Fibroblast of lung (primary cell): ENCODE results near the gene IFT81. TPM values are rescaled to one million over a fixed set of nuclear protein-coding genes. Genes with fewer than 3 reads are reported as not detected.

Experiments
- DNase-seq, 2 donors: peaks; one replicate each; pipeline versions ENCODE4 v3.0.0 to v3.0.0-alpha.2; 2010; ENCODE audit warnings: low read depth in 2 of 2
- H2AFZ ChIP-seq: 2 replicates; pipeline ENCODE4 v1.5.1; 2012; ENCODE audit warnings: low read length, control low read depth, inconsistent platforms
- H3K27ac ChIP-seq: 2 replicates; pipeline ENCODE4 v1.5.1; 2011; ENCODE audit warnings: low read length, control low read depth; ENCODE audit not compliant: insufficient read depth
- H3K27me3 ChIP-seq: 2 replicates; pipeline ENCODE4 v1.5.1; 2011; ENCODE audit warnings: mild to moderate bottlenecking, low read length; ENCODE audit not compliant: control insufficient read depth, insufficient read depth
- H3K36me3 ChIP-seq: 2 replicates; pipeline ENCODE4 v1.5.1; 2011; ENCODE audit warnings: low read length; ENCODE audit not compliant: control insufficient read depth, insufficient read depth
- H3K4me1 ChIP-seq: 2 replicates; pipeline ENCODE4 v1.5.1; 2011; ENCODE audit warnings: low read length; ENCODE audit not compliant: control insufficient read depth, insufficient read depth; ENCODE audit errors: extremely low read depth
- H3K4me2 ChIP-seq: 2 replicates; pipeline ENCODE4 v1.5.1; 2011; ENCODE audit warnings: low read length, control low read depth; ENCODE audit not compliant: insufficient read depth; ENCODE audit errors: extremely low read depth
- H3K4me3 ChIP-seq, 4 experiments: fragments of 200-600 bp in 1 of 4; sonication (generic) in 1 of 4; replicated peaks in 1 of 4; 2 replicates each; pipeline ENCODE4 v1.5.1; 2011 to 2016; ENCODE audit warnings: low read length in 4 of 4, low read depth in 3 of 4, mild to moderate bottlenecking in 3 of 4, control low read depth in 2 of 4, inconsistent platforms in 1 of 4, mixed read lengths in 1 of 4; ENCODE audit not compliant: insufficient read depth in 1 of 4; ENCODE audit errors: control extremely low read depth in 1 of 4
- H3K79me2 ChIP-seq: 2 replicates; pipeline ENCODE4 v1.5.1; 2012; ENCODE audit warnings: mild to moderate bottlenecking, low read length, inconsistent platforms; ENCODE audit not compliant: control insufficient read depth, insufficient read depth
- H3K9ac ChIP-seq: 2 replicates; pipeline ENCODE4 v1.5.1; 2011; ENCODE audit warnings: mild to moderate bottlenecking, low read length, control low read depth; ENCODE audit not compliant: insufficient read depth
- H3K9me3 ChIP-seq: 2 replicates; pipeline ENCODE4 v1.5.1; 2012; ENCODE audit warnings: low read depth, low read length; ENCODE audit not compliant: control insufficient read depth, insufficient read depth
- H4K20me1 ChIP-seq: 2 replicates; pipeline ENCODE4 v1.5.1; 2011; ENCODE audit warnings: low read length; ENCODE audit not compliant: control insufficient read depth, insufficient read depth; ENCODE audit errors: extremely low read depth
- EZH2 ChIP-seq: IDR thresholded peaks from 2 replicates; pipeline ENCODE4 v1.5.1; 2012; ENCODE audit warnings: low read length, control low read depth, mild to moderate bottlenecking; ENCODE audit errors: missing control alignments
- polyA plus RNA-seq, 2 donors: library from polyadenylated mRNA; depleted of rRNA in 1 of 2; stranded (reverse) in 1 of 2; unstranded in 1 of 2; fragments of >200 nt; gene quantifications; 2 replicates each; pipeline ENCODE4 v1.2.1, GENCODE V29; 2011 to 2012; ENCODE audit warnings: missing spikeins in 1 of 2
- total RNA-seq: library from RNA; depleted of rRNA; stranded (reverse); fragments of >200 nt; gene quantifications from 2 replicates; pipeline ENCODE4 v1.2.1, GENCODE V29; 2014
- TF ChIP-seq, protein P1 (sequence below), 2 donors: IDR thresholded peaks in 1 of 2; conservative IDR thresholded peaks in 1 of 2; 1 replicate in 1 of 2; 2 replicates in 1 of 2; pipeline ENCODE4 v1.5.1; 2011 to 2012; ENCODE audit warnings: low read length in 2 of 2, control low read depth in 1 of 2, inconsistent platforms in 1 of 2, low read depth in 1 of 2, mild to moderate bottlenecking in 1 of 2

IFT81 gene
- total and polyA plus RNA-seq, 2 donors (not counting 1 experiment from before 2014, with no cell fraction given), result 17.7 to 23.6 TPM

DNA sequence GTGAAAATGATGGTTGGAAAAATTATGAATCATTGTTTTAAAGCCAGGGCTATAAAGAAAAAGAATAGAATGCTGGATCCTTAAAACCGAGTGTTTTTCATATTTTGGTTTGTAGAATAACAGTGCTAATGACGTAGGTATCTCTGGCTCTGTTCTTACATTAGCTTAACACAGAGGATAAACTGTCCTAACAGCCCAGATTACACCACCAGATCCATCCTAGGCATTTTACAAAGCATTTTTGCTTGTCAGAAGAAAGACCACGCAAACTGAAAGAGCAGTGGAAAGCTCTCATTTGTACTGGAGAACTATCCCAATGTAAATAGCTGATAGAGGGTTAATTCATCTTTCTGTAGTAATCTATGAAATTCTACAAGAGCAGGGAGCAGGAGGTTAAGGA lies 13.6 kb downstream of the IFT81 start:
- H3K79me2 ChIP-seq, result no peaks in the 10 kb centered on the region
- no peaks in the 10 kb centered on the region for H3K36me3 ChIP-seq
- no peaks in the 10 kb centered on the region for H3K9me3 ChIP-seq
- no peak for TF ChIP-seq EZH2
- no peak overlapping the region for H3K9ac ChIP-seq
- H3K27ac ChIP-seq, result no peak overlapping the region
- H3K27me3 ChIP-seq, result no peaks in the 10 kb centered on the region
- no peak overlapping the region for H3K4me2 ChIP-seq
- no peak overlapping the region for H3K4me3 ChIP-seq
- no peak overlapping the region for H2AFZ ChIP-seq
- DNase-seq, result no peak
- H4K20me1 ChIP-seq, result no peaks in the 10 kb centered on the region
- no peaks in the 10 kb centered on the region for H3K4me1 ChIP-seq

DNA sequence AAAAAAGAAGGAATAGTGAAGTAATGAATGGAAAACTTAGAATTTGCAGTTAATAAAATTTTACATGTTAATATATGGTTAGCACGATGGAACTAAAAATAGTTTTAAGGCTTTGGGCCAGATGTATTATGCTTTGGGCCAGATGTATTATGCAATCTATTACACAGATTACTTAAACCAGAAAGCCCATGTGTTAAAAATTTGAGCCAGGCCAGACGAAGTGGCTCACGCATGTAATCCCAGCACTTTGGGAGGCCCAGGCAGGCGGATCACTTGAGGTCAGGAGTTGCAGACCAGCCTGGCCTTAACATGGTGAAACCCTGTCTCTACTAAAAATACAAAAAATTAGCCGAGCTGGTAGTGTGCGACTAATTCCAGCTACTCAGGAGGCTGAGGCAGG lies 17.2 kb downstream of the IFT81 start:
- H3K36me3 ChIP-seq, result no peaks in the 10 kb centered on the region
- no peaks in the 10 kb centered on the region for H3K79me2 ChIP-seq
- H3K27me3 ChIP-seq, result no peaks in the 10 kb centered on the region
- peak; percentile 14 to 94 for DNase-seq
- H3K9ac ChIP-seq, result no peak overlapping the region
- no peaks in the 10 kb centered on the region for H4K20me1 ChIP-seq
- no peak overlapping the region for H3K4me3 ChIP-seq
- no peaks in the 10 kb centered on the region for H3K4me1 ChIP-seq
- H3K9me3 ChIP-seq, result no peaks in the 10 kb centered on the region
- no peak overlapping the region for H3K27ac ChIP-seq
- TF ChIP-seq, protein P1, sequence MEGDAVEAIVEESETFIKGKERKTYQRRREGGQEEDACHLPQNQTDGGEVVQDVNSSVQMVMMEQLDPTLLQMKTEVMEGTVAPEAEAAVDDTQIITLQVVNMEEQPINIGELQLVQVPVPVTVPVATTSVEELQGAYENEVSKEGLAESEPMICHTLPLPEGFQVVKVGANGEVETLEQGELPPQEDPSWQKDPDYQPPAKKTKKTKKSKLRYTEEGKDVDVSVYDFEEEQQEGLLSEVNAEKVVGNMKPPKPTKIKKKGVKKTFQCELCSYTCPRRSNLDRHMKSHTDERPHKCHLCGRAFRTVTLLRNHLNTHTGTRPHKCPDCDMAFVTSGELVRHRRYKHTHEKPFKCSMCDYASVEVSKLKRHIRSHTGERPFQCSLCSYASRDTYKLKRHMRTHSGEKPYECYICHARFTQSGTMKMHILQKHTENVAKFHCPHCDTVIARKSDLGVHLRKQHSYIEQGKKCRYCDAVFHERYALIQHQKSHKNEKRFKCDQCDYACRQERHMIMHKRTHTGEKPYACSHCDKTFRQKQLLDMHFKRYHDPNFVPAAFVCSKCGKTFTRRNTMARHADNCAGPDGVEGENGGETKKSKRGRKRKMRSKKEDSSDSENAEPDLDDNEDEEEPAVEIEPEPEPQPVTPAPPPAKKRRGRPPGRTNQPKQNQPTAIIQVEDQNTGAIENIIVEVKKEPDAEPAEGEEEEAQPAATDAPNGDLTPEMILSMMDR (conservative IDR thresholded peaks at IDR 0.05 in 1 of 2, IDR thresholded peaks at IDR 0.05 in 1 of 2; ENCODE audit: low read depth in 1 of 2, low read length in 2 of 2), result no peak
- no peak for TF ChIP-seq EZH2
- no peak overlapping the region for H3K4me2 ChIP-seq
- no peak overlapping the region for H2AFZ ChIP-seq

DNA sequence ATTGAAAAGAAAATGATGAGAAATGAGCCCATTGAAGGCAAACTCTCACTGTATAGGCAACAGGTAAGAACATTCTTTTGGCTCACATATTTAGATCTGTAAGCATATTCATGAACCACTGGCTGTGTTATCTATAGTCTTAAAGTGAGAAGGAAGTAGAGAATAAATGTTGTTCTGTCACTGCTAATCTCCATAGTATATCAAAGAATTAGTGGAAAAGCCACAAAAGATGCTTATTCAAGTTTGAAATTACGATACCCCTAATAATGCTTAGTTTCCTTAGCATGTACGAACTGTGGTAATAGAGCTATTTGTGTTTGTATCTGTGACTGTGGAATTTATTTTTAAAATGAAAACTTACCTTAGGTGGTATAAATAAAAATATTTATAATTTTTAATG lies 22.8 kb downstream of the IFT81 start:
- no peak for DNase-seq
- Histone ChIP-seq H3K27ac (no peak overlapping the region), H3K4me3 (no peak overlapping the region), H2AFZ (no peak overlapping the region), H3K79me2 (no peaks in the 10 kb centered on the region), H3K27me3 (no peaks in the 10 kb centered on the region), H3K4me2 (no peak overlapping the region), H4K20me1 (no peaks in the 10 kb centered on the region), H3K4me1 (no peaks in the 10 kb centered on the region), H3K9me3 (no peaks in the 10 kb centered on the region), H3K36me3 (peaks cover 3% of the 10 kb centered on the region), H3K9ac (no peak overlapping the region)
- TF ChIP-seq EZH2, result no peak
- TF ChIP-seq, protein P1 (conservative IDR thresholded peaks at IDR 0.05 in 1 of 2, IDR thresholded peaks at IDR 0.05 in 1 of 2; ENCODE audit: low read depth in 1 of 2, low read length in 2 of 2), result no peak
